GM19025 (cell line): Measurements from ENCODE around the gene ATAD3A.
"Not testable (repeated sequence)": the region's sequence is repeated elsewhere in the genome, so short reads cannot be mapped to it uniquely, and the experiment has no call there.

Experiments
- ATAC-seq: cut with Tn5 transposase; IDR thresholded peaks from one replicate; pipeline ENCODE4 v1.9.1; 2021; ENCODE audit warnings: mild to moderate bottlenecking, low read depth, moderate library complexity; ENCODE audit not compliant: unreplicated experiment

The ATAD3A gene

DNA sequence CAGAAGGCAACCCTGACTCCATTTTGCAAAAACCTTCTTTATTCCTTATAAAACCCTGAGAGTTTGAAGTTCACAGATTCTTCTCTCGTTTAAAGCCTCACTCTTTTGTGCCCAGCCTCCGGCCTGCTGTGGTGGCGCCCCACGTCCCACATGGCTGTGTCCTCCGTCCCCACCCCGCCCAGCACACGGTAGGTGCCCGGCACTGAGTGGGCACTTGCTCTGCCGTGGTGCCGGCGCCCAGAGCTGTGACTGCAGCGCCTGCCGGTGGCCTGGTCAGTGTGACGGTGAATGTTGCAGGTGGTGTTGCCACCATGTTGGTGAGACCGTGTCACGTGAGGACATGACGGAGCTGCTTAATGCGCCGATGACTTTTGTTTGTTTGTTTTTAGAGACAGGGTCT is 9.4 kb downstream of the ATAD3A start:
- no peak for ATAC-seq

DNA sequence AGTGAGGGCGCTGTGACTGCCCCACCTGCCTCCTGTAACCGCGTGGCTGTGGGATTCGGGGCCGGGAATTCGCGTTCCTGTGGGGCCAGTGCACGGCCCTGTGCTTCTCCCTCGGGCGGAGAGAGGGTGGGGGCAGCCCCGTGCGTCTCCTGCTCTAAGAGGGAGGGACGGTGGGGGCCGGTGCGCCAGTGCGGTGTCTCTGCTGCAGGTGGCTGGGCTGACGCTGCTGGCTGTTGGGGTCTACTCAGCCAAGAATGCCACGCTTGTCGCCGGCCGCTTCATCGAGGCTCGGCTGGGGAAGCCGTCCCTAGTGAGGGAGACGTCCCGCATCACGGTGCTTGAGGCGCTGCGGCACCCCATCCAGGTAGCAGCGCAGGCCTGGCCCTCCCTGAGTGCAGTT is 10.6 kb downstream of the ATAD3A start:
- ATAC-seq, result not testable (repeated sequence)

DNA sequence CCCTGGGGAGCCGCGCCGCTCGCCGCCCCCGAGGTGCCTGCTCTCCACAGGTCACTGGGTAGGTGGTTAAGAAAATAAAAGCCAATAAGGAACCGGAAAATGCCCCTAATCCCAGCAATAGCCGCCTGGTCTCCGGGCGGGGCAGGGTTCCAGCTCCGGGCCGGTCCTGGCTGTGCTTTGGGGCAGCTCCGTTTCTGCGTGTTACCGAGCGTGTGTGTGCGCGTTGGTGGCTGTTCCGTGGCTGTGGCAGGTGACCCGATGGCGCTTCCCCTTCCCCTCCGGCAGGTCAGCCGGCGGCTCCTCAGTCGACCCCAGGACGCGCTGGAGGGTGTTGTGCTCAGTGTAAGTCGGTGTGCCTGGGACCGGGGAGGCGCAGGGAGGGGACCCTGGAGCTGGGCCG is 11.3 kb downstream of the ATAD3A start:
- ATAC-seq, result not testable (repeated sequence)

GRCh38 chr1:1523651-1524050 is 11.7 kb downstream of the ATAD3A start:
- not testable (repeated sequence) for ATAC-seq

DNA sequence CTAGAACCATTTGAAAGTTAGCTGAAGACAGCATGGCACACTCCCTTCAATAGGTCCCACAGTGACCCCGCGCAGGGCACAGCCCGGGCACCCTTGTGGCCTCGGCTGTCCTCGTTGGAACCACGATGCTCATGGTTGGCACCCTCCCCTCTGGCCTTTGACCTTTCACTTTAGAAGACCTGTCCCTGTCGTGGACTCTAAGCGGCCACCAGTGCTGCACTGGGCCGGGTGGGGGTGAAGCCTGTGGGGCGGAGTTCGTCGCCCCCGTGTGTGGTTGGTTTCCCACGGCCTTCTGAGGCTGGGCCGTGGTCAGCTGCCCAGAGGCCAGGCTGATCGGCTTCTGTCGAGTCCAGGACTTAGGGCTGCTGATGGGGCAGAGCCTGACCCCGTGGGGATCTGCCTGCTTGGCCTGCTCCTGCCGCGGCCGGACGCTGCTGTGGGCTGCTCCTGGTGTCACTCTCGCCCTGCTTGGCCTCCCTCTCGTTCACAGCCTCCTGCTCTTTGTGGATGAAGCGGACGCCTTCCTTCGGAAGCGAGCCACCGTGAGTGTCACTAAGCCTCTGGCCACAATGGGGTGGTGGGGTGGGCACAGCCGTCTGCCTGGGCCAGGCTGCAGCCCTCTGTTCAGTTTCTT is 12.9 kb downstream of the ATAD3A start:
- not testable (repeated sequence) for ATAC-seq

DNA sequence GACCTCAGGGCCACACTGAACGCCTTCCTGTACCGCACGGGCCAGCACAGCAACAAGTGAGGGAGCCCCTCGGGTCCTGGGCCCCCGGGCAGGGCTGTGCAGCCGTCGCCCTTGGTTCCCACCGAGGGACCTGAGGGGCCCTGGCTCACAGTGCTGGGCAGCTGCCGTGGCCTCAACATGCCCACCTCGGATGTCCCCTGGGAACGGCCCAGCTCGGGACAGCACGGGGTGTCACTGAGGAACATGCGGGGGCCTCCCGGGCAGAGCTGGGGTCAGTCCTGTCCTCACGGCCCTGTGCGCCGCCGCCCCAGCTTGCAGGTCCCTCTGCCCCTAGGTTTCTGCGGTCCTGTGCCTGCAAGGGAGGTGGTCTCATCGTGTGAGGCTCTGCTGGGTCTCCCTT is 14.5 kb downstream of the ATAD3A start:
- ATAC-seq, result not testable (repeated sequence)

DNA sequence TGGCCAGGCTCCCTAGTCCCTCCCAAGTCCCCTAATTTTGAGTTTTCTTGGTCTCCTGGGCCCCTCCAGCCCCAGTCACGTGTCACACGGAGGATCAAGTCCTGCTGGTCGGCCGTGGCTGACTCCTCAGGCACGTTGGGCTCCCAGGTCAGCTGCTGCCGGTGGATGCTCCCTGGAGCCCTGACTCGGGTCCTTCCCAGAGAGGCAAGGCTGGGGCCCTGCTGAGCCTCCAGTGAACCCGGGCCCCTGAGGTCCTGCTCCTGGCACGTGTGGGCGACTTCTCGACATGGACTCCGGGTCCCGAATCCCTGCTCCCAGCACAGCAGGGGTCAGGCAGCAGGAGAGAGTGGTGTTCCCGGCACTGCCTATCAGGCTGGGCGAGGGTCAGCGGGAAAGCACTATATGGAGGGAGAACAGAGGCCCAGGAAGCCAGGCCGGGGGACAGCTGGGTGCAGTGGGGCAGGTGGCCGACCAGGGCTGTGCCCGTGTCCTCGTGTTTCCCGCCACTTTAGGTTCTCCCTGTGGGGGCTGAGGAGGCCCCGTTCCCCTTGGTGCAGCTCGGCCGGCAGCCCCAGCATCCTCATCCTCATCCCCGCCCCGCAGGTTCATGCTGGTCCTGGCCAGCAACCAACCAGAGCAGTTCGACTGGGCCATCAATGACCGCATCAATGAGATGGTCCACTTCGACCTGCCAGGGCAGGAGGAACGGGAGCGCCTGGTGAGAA is 15.3 kb downstream of the ATAD3A start:
- no peak for ATAC-seq

GRCh38 chr1:1528301-1529267 is 16.6 kb downstream of the ATAD3A start:
- ATAC-seq, result no peak

DNA sequence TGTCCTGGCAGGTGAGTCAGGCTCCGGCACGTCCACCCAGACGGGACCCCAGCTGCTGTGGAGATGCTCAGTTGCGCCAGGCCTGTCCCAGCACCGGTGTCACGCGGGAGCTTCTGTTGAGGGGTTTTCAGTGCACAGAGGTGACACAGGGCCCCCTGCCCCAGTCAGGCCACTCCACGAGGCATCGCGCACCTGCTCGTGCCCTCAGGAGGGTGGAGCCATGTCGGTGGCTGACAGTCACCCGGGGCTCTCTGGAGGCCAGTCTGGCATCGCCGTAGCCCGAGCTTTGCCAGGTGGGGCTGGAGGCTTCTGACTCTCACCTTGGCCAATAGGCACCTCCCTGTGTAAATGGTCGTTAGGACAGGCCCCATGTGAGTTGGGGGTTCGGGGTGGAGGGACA is 17.4 kb downstream of the ATAD3A start:
- no peak for ATAC-seq

DNA sequence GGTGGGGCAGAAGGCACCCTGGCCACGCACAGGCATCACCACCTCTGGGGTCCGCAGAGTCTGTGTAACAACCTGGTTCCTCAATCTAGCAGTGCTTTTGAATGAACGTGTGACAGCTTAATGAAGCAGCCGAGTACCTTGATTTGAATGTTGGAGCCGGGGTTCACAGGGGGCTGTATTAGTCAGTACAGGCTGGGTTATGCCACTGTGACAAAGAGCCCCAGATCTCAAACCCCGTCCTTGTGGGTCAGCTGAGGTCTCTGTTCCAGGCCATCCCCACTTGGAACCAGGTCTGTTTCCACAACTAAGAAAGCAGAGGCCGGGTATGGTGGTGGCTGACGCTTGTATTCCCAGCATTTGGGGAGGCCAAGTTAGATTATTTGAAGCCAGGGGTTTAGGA is 18.0 kb downstream of the ATAD3A start:
- ATAC-seq, result no peak

DNA sequence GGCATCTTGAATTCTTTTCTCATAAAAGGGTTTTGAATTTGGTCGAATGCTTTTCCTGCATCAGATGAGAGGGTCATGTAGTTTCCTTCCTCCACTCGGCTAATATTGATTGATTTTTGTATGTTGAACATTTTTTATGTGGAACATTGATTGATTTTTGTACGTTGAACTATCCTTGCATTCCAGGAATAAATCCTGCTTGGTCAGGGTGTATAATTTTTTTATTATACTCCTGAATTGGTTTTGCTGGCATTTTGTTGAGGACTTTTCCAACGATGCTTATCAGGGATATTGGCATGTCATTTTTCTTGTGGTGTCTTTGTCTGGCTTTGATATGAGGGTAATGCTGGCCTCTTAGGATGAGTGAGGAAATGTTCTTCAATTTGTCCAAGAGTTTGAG is 20.0 kb downstream of the ATAD3A start:
- no peak for ATAC-seq

- ATAC-seq, result not testable (repeated sequence)
Observed at GRCh38 chr1:1533176-1533893, 21.4 kb downstream of the ATAD3A start.

GRCh38 chr1:1533894-1534291 is 21.9 kb downstream of the ATAD3A start:
- not testable (repeated sequence) for ATAC-seq

- ATAC-seq, result no peak
Observed at GRCh38 chr1:1534401-1535154, 22.6 kb downstream of the ATAD3A start.

DNA sequence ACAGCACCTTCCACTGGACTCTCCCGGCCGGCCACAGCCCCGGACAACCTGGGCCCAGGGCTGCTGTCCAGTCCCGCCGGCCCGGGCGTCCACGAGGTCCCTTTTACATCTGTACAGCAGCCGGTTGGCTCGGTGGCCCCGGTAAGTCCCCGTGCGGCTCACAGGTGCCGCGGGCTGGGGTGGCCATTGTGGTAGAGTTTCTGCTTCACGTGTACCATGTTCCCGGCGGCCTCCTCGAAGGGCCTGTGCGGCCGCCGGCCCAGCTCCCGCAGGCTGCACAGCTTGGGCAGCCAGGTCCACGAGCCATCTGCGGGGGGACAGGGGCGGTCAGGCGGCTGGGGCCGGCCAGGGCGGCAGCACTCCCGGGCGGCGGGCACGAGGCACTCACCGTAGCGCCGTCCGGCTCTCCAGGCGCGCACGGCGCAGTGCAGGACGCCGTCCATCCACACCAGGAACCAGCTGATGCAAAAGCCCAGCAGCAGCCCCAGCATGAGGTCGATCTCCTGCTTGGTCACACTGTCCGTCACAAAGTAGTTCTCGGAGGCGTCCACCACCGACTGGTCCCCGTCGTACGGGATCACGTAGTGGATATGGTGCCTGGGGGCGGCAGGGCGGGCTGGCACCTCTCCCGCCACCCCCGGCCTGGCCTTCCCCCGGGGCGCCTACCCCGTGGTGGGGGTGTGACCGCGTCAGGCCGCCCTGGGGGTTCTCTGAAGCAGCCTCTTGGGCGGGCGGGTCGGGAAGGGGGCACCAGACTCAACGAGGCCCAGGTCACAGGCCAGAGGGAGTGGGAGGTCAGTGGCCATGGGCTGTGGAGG is 23.4 kb downstream of the ATAD3A start:
- no peak for ATAC-seq

GRCh38 chr1:1536019-1536937 is 24.3 kb downstream of the ATAD3A start:
- ATAC-seq, result no peak

- ATAC-seq, result no peak
Observed at GRCh38 chr1:1536938-1537546, 25.1 kb downstream of the ATAD3A start.
